Osteoblast (primary cell): ENCODE results near the gene SRD5A1. TPM values are rescaled to one million over a fixed set of nuclear protein-coding genes. Genes with fewer than 3 reads are reported as not detected.

Experiments
- DNase-seq: peaks from one replicate; pipeline ENCODE4 v3.0.0; 2011; ENCODE audit warnings: low spot score, mixed read lengths; ENCODE audit not compliant: insufficient read length; ENCODE audit errors: missing footprints
- H2AFZ ChIP-seq: 2 replicates; pipeline ENCODE4 v1.6.0; 2011; ENCODE audit warnings: mild to moderate bottlenecking, low read length
- H3K27ac ChIP-seq: 2 replicates; pipeline ENCODE4 v1.5.1; 2011; ENCODE audit warnings: mild to moderate bottlenecking, low read depth, low read length, moderate library complexity
- H3K27me3 ChIP-seq: 2 replicates; pipeline ENCODE4 v1.6.0; 2012; ENCODE audit warnings: mild to moderate bottlenecking, control low read depth, inconsistent platforms, low read length, moderate library complexity; ENCODE audit not compliant: insufficient read depth
- H3K36me3 ChIP-seq: 2 replicates; pipeline ENCODE4 v1.5.1; 2011; ENCODE audit warnings: mild to moderate bottlenecking, low read length, control low read depth, moderate library complexity; ENCODE audit not compliant: insufficient read depth
- H3K4me1 ChIP-seq: 2 replicates; pipeline ENCODE4 v1.5.1; 2011; ENCODE audit warnings: mild to moderate bottlenecking, low read length, control low read depth, moderate library complexity; ENCODE audit not compliant: insufficient read depth
- H3K4me2 ChIP-seq: 2 replicates; pipeline ENCODE4 v1.6.0; 2011; ENCODE audit warnings: mild to moderate bottlenecking, low read length; ENCODE audit not compliant: insufficient read depth
- H3K4me3 ChIP-seq: fragments of 200-600 bp; sonication (generic); 3 replicates; pipeline ENCODE4 v1.5.1; 2012; ENCODE audit warnings: mild to moderate bottlenecking, low read length, inconsistent platforms; ENCODE audit not compliant: insufficient read depth
- H3K79me2 ChIP-seq: 2 replicates; pipeline ENCODE4 v1.6.0; 2012; ENCODE audit warnings: mild to moderate bottlenecking, low read length, control low read depth, inconsistent platforms; ENCODE audit not compliant: insufficient read depth
- H3K9me3 ChIP-seq: 2 replicates; pipeline ENCODE4 v1.5.1; 2011; ENCODE audit warnings: low read depth, low read length, control low read depth
- H4K20me1 ChIP-seq: 2 replicates; pipeline ENCODE4 v1.6.0; 2012; ENCODE audit warnings: mild to moderate bottlenecking, low read length, control low read depth; ENCODE audit not compliant: insufficient read depth
- CTCF ChIP-seq: IDR thresholded peaks from 2 replicates; pipeline ENCODE4 v1.5.1; 2011; ENCODE audit warnings: mild to moderate bottlenecking, low read depth, low read length, moderate library complexity; ENCODE audit errors: extremely low read depth
- total RNA-seq: library from RNA; depleted of rRNA; stranded (reverse); fragments of >200 nt; gene quantifications from 2 replicates; pipeline ENCODE4 v1.2.3, GENCODE V29; 2012

SRD5A1 gene
- total RNA-seq, 1 donor = 9.4 TPM

GRCh38 chr5:6711409-6712141 lies 78.3 kb downstream of the SRD5A1 start:
- H3K4me2 ChIP-seq = peak overlapping the region; percentile 94
- H3K27ac ChIP-seq = peak overlapping the region; percentile 89
- peak overlapping the region; percentile 88 for H3K4me3 ChIP-seq
- H3K79me2 ChIP-seq = peaks cover 25% of the 10 kb centered on the region
- H3K9me3 ChIP-seq = no peaks in the 10 kb centered on the region
- DNase-seq = no peak
- H3K27me3 ChIP-seq = no peaks in the 10 kb centered on the region
- TF ChIP-seq CTCF = peak; percentile 32
- H4K20me1 ChIP-seq = peaks cover 20% of the 10 kb centered on the region
- peaks cover 22% of the 10 kb centered on the region for H3K4me1 ChIP-seq
- H3K36me3 ChIP-seq = no peaks in the 10 kb centered on the region
- peak overlapping the region; percentile 93 for H2AFZ ChIP-seq

- TF ChIP-seq CTCF = no peak
- DNase-seq = peak; percentile 96
- peak overlapping the region; percentile 89 for H3K27ac ChIP-seq
- H3K27me3 ChIP-seq = no peaks in the 10 kb centered on the region
- H3K79me2 ChIP-seq = peaks cover 31% of the 10 kb centered on the region
- H3K4me1 ChIP-seq = peaks cover 22% of the 10 kb centered on the region
- H2AFZ ChIP-seq = peak overlapping the region; percentile 93
- peak overlapping the region; percentile 94 for H3K4me2 ChIP-seq
- H4K20me1 ChIP-seq = peaks cover 26% of the 10 kb centered on the region
- peak overlapping the region; percentile 88 for H3K4me3 ChIP-seq
- H3K9me3 ChIP-seq = no peaks in the 10 kb centered on the region
- H3K36me3 ChIP-seq = no peaks in the 10 kb centered on the region
These were observed 78.9 kb downstream of the SRD5A1 start for GRCh38 chr5:6712142-6712576.

- peak; percentile 100 for DNase-seq
- Histone ChIP-seq H3K4me2 (peak overlapping the region; percentile 94), H3K9me3 (no peaks in the 10 kb centered on the region), H4K20me1 (peaks cover 31% of the 10 kb centered on the region), H3K36me3 (no peaks in the 10 kb centered on the region), H3K27ac (peak overlapping the region; percentile 89), H3K27me3 (no peaks in the 10 kb centered on the region), H2AFZ (peak overlapping the region; percentile 93), H3K4me1 (peaks cover 22% of the 10 kb centered on the region), H3K4me3 (peak overlapping the region; percentile 88), H3K79me2 (peaks cover 37% of the 10 kb centered on the region)
- TF ChIP-seq CTCF = no peak
These were observed 79.5 kb downstream of the SRD5A1 start for GRCh38 chr5:6712577-6713273.
